ENCODE results near the gene UVRAG.

UVRAG gene

GRCh38 chr11:75996523-75997442 lies 181.8 kb downstream of the UVRAG start:
- TF ChIP-seq, protein P1, sequence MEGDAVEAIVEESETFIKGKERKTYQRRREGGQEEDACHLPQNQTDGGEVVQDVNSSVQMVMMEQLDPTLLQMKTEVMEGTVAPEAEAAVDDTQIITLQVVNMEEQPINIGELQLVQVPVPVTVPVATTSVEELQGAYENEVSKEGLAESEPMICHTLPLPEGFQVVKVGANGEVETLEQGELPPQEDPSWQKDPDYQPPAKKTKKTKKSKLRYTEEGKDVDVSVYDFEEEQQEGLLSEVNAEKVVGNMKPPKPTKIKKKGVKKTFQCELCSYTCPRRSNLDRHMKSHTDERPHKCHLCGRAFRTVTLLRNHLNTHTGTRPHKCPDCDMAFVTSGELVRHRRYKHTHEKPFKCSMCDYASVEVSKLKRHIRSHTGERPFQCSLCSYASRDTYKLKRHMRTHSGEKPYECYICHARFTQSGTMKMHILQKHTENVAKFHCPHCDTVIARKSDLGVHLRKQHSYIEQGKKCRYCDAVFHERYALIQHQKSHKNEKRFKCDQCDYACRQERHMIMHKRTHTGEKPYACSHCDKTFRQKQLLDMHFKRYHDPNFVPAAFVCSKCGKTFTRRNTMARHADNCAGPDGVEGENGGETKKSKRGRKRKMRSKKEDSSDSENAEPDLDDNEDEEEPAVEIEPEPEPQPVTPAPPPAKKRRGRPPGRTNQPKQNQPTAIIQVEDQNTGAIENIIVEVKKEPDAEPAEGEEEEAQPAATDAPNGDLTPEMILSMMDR (IDR thresholded peaks at IDR 0.05) = no peak

GRCh38 chr11:76004400-76004799 lies 189.4 kb downstream of the UVRAG start:
- TF ChIP-seq, protein P1 (IDR thresholded peaks at IDR 0.05) = no peak

DNA sequence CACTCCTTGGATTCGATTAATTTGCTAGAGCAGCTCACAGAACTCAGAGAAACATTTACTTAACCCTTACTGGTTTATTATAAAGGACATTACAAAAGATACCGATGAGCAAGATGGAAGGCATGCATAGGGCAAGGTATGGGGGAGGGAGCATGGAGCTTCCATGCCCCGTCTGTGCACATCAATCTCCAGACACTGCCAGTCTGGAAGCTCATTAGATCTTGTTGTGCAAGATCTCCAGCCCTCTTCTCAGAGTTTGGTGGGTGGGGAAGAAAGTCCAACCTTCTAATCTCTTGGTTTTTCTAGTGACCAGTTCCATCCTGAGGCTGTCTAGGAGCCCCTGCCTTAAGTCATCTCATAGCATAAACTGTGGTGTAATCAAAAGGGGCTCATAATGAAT lies 190.7 kb downstream of the UVRAG start:
- TF ChIP-seq, protein P1 (IDR thresholded peaks at IDR 0.05) = no peak

GRCh38 chr11:76007166-76007565 lies 192.2 kb downstream of the UVRAG start:
- TF ChIP-seq, protein P1 (IDR thresholded peaks at IDR 0.05) = no peak

DNA sequence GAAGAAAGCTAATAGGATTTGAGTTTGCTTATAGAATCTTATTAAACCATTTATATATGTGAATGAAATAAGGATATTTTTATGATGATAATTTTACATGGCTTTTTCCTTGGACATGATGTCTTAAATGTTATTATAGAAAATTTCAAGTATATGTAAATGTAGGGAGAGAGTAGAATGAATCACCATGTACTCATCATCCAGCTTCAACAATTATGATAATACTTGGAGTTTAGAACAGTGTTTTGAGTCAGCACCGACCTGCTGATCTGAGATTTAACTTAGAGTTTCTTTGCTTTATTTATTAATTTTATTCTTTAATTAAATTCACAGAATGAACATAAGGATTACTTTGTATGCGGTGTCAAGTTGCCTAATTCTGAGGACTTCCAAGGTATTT lies 193.5 kb downstream of the UVRAG start:
- TF ChIP-seq, protein P1 (IDR thresholded peaks at IDR 0.05) = no peak

DNA sequence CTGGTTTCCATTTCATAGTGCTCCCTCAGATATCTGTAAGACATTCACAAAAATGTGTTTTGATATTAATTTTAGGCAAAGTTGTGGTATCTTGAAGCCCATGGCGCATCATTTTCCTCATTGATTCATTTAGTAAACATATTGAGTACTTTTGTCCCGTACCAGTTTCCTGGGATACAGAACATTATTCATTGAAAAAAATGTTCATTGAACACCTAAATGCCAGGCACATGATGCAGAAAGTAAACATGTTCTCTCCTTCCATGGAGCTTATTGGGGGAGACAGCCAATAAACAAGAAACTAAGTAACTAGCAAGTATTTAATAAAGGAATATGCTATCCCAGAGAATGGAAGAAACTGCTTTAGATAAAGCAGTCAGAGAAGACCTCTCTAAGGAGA lies 195.0 kb downstream of the UVRAG start:
- TF ChIP-seq, protein P1 (IDR thresholded peaks at IDR 0.05) = no peak

- TF ChIP-seq, protein P1 (IDR thresholded peaks at IDR 0.05) = no peak
Measured at GRCh38 chr11:76013526-76013925, 198.5 kb downstream of the UVRAG start.
